Upper lobe of right lung (tissue), 1 donor: ENCODE measurements around the gene CX3CR1. TPM values are rescaled to one million over a fixed set of nuclear protein-coding genes. Genes with fewer than 3 reads are reported as not detected.
A peak's percentile ranks its signal among the peaks of the same experiment; 100 is the strongest.

Source experiments
- ATAC-seq: fragments of 200-7000 bp; cut with Tn5 transposase; one replicate; pipeline ENCODE4 v1.9.1; 2020; ENCODE audit warnings: mild to moderate bottlenecking, moderate library complexity
- DNase-seq: peaks from one replicate; pipeline ENCODE4 v3.0.0-alpha.2; 2020
- H3K27ac ChIP-seq: fragments of 200-600 bp; one replicate; pipeline ENCODE4 v1.8.0; 2022
- H3K27me3 ChIP-seq: fragments of 200-600 bp; one replicate; pipeline ENCODE4 v1.8.0; 2022; ENCODE audit warnings: mild to moderate bottlenecking
- H3K36me3 ChIP-seq: fragments of 200-600 bp; one replicate; pipeline ENCODE4 v1.8.0; 2022
- H3K4me1 ChIP-seq: fragments of 200-600 bp; one replicate; pipeline ENCODE4 v1.8.0; 2022
- H3K4me3 ChIP-seq: fragments of 200-600 bp; one replicate; pipeline ENCODE4 v1.8.0; 2022; ENCODE audit warnings: mild to moderate bottlenecking
- H3K9me3 ChIP-seq: fragments of 200-600 bp; one replicate; pipeline ENCODE4 v1.8.0; 2022
- intact Hi-C: fragments of 100-400 bp; cut with DNase I; formaldehyde crosslinking; loops from one replicate; pipeline ENCODE4 v1.11.0; 2022
- total RNA-seq: library from RNA; stranded (reverse); fragmentation: NEBNext Ultra II Directional; extraction: Animal tissue kit (Norgen Biotek cat#: 25700); gene quantifications from one replicate; pipeline ENCODE4 v1.2.1, GENCODE V29; 2021
- TF ChIP-seq, protein P1 (sequence below): fragments of 200-600 bp; IDR thresholded peaks from one replicate; pipeline ENCODE4 v1.8.0; 2022; ENCODE audit warnings: antibody characterized with exemption
- donor health status: DM: no; HTN: yes; CAD: no; lungs with severe emphysema.

Gene CX3CR1
- total RNA-seq, 1 donor from 2014 or later = 8.3 TPM

DNA sequence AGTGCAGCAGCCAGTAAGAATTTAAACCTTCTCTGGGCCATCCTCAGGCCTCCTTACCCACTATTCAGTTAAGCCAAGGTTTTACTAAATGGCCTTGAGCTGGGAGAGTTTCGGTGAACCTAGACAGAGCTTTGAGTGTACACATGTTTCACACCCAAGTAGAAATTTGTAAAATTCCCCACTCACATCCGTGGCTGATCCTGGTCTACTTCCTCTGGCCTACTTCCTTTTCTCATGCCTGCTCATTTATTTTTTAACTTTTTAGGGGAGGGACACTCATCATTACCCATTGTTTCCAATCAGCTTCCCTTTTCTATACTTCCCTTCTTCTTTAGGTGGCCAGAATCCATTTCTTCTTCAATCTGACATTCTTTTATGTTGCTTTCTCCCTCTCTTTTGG lies 7.6 kb downstream of the CX3CR1 start:
- Histone ChIP-seq H3K4me1 (peaks cover 4% of the 10 kb centered on the region), H3K4me3 (no peak overlapping the region), H3K27ac (no peak overlapping the region), H3K27me3 (peaks cover 2% of the 10 kb centered on the region), H3K9me3 (no peaks in the 10 kb centered on the region), H3K36me3 (no peaks in the 10 kb centered on the region)
- ATAC-seq (peak; percentile 50), DNase-seq (no peak)
- intact Hi-C loops = no loop called here
- TF ChIP-seq, protein P1, sequence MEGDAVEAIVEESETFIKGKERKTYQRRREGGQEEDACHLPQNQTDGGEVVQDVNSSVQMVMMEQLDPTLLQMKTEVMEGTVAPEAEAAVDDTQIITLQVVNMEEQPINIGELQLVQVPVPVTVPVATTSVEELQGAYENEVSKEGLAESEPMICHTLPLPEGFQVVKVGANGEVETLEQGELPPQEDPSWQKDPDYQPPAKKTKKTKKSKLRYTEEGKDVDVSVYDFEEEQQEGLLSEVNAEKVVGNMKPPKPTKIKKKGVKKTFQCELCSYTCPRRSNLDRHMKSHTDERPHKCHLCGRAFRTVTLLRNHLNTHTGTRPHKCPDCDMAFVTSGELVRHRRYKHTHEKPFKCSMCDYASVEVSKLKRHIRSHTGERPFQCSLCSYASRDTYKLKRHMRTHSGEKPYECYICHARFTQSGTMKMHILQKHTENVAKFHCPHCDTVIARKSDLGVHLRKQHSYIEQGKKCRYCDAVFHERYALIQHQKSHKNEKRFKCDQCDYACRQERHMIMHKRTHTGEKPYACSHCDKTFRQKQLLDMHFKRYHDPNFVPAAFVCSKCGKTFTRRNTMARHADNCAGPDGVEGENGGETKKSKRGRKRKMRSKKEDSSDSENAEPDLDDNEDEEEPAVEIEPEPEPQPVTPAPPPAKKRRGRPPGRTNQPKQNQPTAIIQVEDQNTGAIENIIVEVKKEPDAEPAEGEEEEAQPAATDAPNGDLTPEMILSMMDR = no peak

DNA sequence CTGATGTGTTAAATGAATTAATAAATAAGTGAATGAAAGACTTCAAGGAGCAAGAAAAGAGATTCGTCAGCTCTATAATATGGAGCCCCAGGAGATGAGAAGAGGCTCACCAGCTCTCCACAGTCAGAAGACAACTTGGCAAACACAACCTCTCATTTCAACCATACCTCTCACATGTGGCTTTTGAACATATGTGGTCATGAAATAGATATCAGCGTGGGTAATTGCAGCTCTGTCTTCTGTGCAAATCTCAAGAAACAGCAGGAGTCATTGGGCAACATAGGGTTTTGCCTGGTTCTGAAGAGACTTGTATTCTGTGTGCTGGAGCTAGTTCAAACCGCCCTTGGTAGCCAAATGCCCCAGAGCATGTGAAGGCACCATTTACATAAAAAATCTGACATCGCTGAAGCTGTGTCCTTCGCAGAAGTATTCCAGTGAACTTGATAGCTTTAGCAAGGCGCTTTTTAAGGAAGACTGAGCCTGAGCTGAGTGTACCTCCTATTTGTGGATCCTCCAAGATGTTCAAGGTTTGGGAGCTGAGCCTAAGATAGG lies 8.4 kb downstream of the CX3CR1 start:
- DNase-seq = no peak
- intact Hi-C loops = no loop called here
- no peaks in the 10 kb centered on the region for H3K27me3 ChIP-seq

DNA sequence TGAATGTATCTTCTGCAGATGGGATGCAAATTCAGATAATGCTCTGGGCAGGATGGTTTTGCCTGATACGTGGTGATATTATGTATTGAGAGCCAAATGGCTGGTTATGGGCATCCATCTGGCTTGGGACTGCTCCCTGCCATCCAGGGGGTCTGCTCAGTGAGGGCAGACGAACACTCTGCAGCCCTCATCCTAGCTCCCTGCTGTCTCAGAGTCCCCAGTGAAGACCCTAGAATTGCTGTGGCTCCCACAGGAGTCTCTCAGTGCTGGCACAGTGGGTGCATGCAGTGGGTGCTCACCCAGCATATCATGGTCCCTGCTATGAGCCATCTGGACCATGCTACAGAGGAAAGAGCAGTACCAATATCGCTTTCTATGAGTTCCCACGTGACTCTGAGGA lies 10.3 kb downstream of the CX3CR1 start:
- no peaks in the 10 kb centered on the region for H3K36me3 ChIP-seq
- peaks cover 4% of the 10 kb centered on the region for H3K4me1 ChIP-seq
- no peak overlapping the region for H3K4me3 ChIP-seq
- no peak overlapping the region for H3K27ac ChIP-seq
- no peak for DNase-seq
- H3K9me3 ChIP-seq = no peaks in the 10 kb centered on the region
- TF ChIP-seq, protein P1 = no peak
- H3K27me3 ChIP-seq = no peaks in the 10 kb centered on the region
- ATAC-seq = no peak
- intact Hi-C loops = no loop called here

More for the DNA sequence above, 8.4 kb downstream of the CX3CR1 start:
- Histone ChIP-seq H3K9me3 (no peaks in the 10 kb centered on the region), H3K4me1 (peaks cover 4% of the 10 kb centered on the region), H3K27ac (no peak overlapping the region), H3K36me3 (no peaks in the 10 kb centered on the region), H3K4me3 (no peak overlapping the region)
- TF ChIP-seq, protein P1 = no peak
- no peak for ATAC-seq

DNA sequence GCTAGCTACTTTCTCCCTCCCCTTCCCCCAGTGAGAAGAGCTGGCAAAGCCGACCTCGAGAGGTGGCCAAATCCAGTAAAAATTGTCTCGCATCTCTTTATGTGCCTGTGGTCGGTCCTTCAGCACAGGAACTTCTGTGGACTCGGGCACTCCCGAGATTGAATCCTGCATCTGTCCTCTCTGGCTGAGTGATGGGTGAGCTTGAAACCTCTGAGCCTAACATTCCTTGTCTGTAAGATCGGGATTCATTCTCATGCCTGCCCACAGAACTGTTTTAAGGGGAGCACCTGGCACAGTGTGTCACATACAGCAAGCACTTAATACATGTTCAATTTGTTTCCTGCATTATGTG lies 11.3 kb downstream of the CX3CR1 start:
- DNase-seq (no peak), ATAC-seq (no peak)
- intact Hi-C loops = no loop called here
- no peak overlapping the region for H3K4me3 ChIP-seq
- H3K36me3 ChIP-seq = no peaks in the 10 kb centered on the region
- no peak overlapping the region for H3K27ac ChIP-seq
- TF ChIP-seq, protein P1 = no peak
- no peaks in the 10 kb centered on the region for H3K27me3 ChIP-seq
- peaks cover 4% of the 10 kb centered on the region for H3K4me1 ChIP-seq
- no peaks in the 10 kb centered on the region for H3K9me3 ChIP-seq

DNA sequence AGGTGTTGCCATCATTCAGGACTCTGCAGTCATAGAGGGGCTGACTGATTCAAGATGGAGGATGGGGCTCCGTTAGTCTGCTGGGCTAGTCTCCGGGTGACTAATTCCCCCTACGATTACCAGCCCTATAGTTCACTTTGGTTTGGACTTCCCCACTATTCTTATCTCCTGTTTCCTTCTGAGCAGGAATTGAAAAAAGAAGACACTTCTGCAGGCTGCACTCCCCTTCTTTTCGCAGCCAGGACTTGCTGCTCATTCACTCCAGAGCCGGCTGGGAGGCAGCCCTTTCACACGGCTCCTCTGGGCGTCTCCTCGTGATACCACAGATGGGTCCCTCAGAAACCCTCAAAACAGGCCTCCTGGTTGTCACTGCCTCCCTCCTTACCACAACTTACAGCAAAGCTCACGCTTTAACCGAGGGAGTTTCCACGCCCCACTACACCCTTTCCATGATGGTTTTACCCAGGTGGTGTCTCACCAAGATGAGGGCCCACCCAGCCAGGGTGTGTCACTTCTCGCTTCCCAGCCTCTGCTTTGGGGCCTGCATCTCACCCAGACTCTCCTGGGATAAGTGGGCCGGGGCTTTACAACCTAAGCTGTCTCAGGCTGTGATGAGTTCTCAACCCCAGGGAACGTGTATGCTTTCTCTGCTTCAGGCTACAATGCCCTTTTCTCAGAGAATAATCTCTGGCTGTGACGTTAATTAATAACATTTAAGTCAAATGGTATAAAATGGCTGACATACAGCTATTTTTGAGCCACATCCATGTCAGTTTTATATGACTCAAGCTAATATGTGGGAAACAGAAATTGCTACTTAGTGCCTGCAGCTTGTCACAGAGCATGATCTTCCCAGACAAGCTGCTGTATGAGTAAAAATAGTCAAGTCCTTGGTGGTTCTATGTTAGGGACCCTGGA lies 11.9 kb downstream of the CX3CR1 start:
- intact Hi-C loops = no loop called here
- DNase-seq (no peak), ATAC-seq (peak; percentile 40)
- TF ChIP-seq, protein P1 = no peak
- no peaks in the 10 kb centered on the region for H3K27me3 ChIP-seq
- H3K36me3 ChIP-seq = no peaks in the 10 kb centered on the region
- no peak overlapping the region for H3K27ac ChIP-seq
- no peak overlapping the region for H3K4me3 ChIP-seq
- peaks cover 4% of the 10 kb centered on the region for H3K4me1 ChIP-seq
- H3K9me3 ChIP-seq = no peaks in the 10 kb centered on the region
